HepG2 (cell line): ENCODE measurements around the gene TRPV2. TPM values are rescaled to one million over a fixed set of nuclear protein-coding genes. Genes with fewer than 3 reads are reported as not detected.

Source experiments
- ATF7 ChIP-seq, 2 experiments: fragments of 450-650 bp in 1 of 2; sonication (generic) in 1 of 2; formaldehyde crosslinking in 1 of 2; IDR thresholded peaks; 2 replicates each; pipeline versions ENCODE4 v1.4.0 to v1.6.1; 2016 to 2020; ENCODE audit warnings: antibody characterized with exemption in 1 of 2, mild to moderate bottlenecking in 1 of 2, missing genetic modification reagents in 1 of 2
- CREM ChIP-seq, 2 experiments: sonication (generic) in 1 of 2; formaldehyde crosslinking in 1 of 2; IDR thresholded peaks; 2 replicates each; pipeline versions ENCODE4 v1.4.0 to v1.6.1; 2016 to 2020; ENCODE audit warnings: antibody characterized with exemption in 1 of 2, mild to moderate bottlenecking in 1 of 2, missing genetic modification reagents in 1 of 2
- HINFP ChIP-seq: sonication (generic); formaldehyde crosslinking; IDR thresholded peaks from 2 replicates; pipeline ENCODE4 v1.4.0; 2020; ENCODE audit warnings: low read depth, mild to moderate bottlenecking, missing genetic modification reagents
- HOXA7 ChIP-seq: sonication (generic); formaldehyde crosslinking; IDR thresholded peaks from 2 replicates; pipeline ENCODE4 v1.8.1; 2022; ENCODE audit warnings: mild to moderate bottlenecking, missing genetic modification reagents, moderate library complexity
- MNT ChIP-seq: fragments of 450-650 bp; IDR thresholded peaks from 2 replicates; pipeline ENCODE4 v1.6.1; 2016
- MTERF4 ChIP-seq: sonication (generic); formaldehyde crosslinking; IDR thresholded peaks from 2 replicates; pipeline ENCODE4 v1.8.0; 2023; ENCODE audit warnings: mild to moderate bottlenecking, missing genetic modification reagents
- RERE ChIP-seq: IDR thresholded peaks from 2 replicates; pipeline ENCODE4 v1.6.1; 2016; ENCODE audit warnings: low read depth, missing genetic modification reagents, missing compliant biosample characterization
- SIN3B ChIP-seq: fragments of 150-350 bp; IDR thresholded peaks from 2 replicates; pipeline ENCODE4 v1.6.1; 2014; ENCODE audit warnings: low read length
- SMARCC2 ChIP-seq: fragments of 450-650 bp; IDR thresholded peaks from 2 replicates; pipeline ENCODE4 v1.6.1; 2017; ENCODE audit warnings: antibody characterized with exemption, mild to moderate bottlenecking
- SMARCE1 ChIP-seq: fragments of 450-650 bp; IDR thresholded peaks from 2 replicates; pipeline ENCODE4 v1.6.1; 2017; ENCODE audit warnings: borderline replicate concordance
- SP140L ChIP-seq: sonication (generic); formaldehyde crosslinking; IDR thresholded peaks from 2 replicates; pipeline ENCODE4 v1.4.0; 2020; ENCODE audit warnings: missing genetic modification reagents, borderline replicate concordance
- SPEN ChIP-seq: sonication (generic); formaldehyde crosslinking; IDR thresholded peaks from 2 replicates; pipeline ENCODE4 v1.5.1; 2020; ENCODE audit warnings: low read depth, mild to moderate bottlenecking, missing genetic modification reagents
- TEF ChIP-seq: sonication (generic); formaldehyde crosslinking; IDR thresholded peaks from 2 replicates; pipeline ENCODE4 v1.5.0; 2020; ENCODE audit warnings: missing genetic modification reagents
- U2AF1 ChIP-seq: fragments of 200-400 bp; formaldehyde crosslinking; optimal IDR thresholded peaks from 2 replicates; pipeline ENCODE3; 2017; ENCODE audit warnings: mild to moderate bottlenecking, low read depth, low read length
- ZBTB14 ChIP-seq: sonication (generic); formaldehyde crosslinking; IDR thresholded peaks from 2 replicates; pipeline ENCODE4 v1.4.0; 2020; ENCODE audit warnings: missing genetic modification reagents
- ZFP90 ChIP-seq: sonication (generic); formaldehyde crosslinking; IDR thresholded peaks from 2 replicates; pipeline ENCODE4 v1.8.0; 2022; ENCODE audit warnings: missing genetic modification reagents, mild to moderate bottlenecking, inconsistent platforms, borderline replicate concordance
- ZNF557 ChIP-seq: sonication (generic); formaldehyde crosslinking; IDR thresholded peaks from 2 replicates; pipeline ENCODE4 v1.4.0; 2020; ENCODE audit warnings: missing genetic modification reagents
- polyA plus RNA-seq, 8 experiments: library from polyadenylated mRNA; depleted of rRNA in 3 of 8; stranded (reverse) in 7 of 8; unstranded in 1 of 8; fragments of >200 nt; fragmentation: Illumina TruSeq in 4 of 8; extraction: Trizol in 4 of 8; gene quantifications; 2 replicates each; pipeline versions ENCODE4 v1.2.1 to v1.2.3, GENCODE V29; 2011 to 2016; ENCODE audit warnings: low read depth in 4 of 8, missing spikeins in 1 of 8, mixed read lengths in 1 of 8; ENCODE audit not compliant: insufficient read depth in 1 of 8
- total RNA-seq, 5 experiments: library from RNA; depleted of rRNA; stranded (reverse); fragments of >200 nt; fragmentation: Illumina TruSeq; extraction: Trizol; gene quantifications; 2 replicates each; pipeline ENCODE4 v1.2.3, GENCODE V29; 2016; ENCODE audit warnings: low read depth in 1 of 5

TRPV2 gene
- total and polyA plus RNA-seq, 2 of the 13 experiments (the other 11 are each of a cell fraction or from before 2014, with no cell fraction given) = 13.6 to 21.3 TPM

GRCh38 chr17:16443511-16444257 lies 28.3 kb downstream of the TRPV2 start (continued):
- TF ChIP-seq HINFP (CRISPR knock-in tag) (no peak), MTERF4 (CRISPR knock-in tag) (no peak), ZNF557 (no peak), RERE (CRISPR knock-in tag) (no peak), SP140L (CRISPR knock-in tag) (no peak), U2AF1 (peak; percentile 3), SIN3B (no peak), ZFP90 (no peak), ATF7 (IDR thresholded peaks at IDR 0.05) (no peak), ATF7 (CRISPR knock-in tag; IDR thresholded peaks at IDR 0.05) (no peak), TEF (CRISPR knock-in tag) (no peak), SMARCE1 (no peak), CREM (IDR thresholded peaks at IDR 0.05) (no peak), CREM (CRISPR knock-in tag; IDR thresholded peaks at IDR 0.05) (no peak), SMARCC2 (no peak), ZBTB14 (no peak), HOXA7 (no peak), SPEN (CRISPR knock-in tag) (no peak), MNT (no peak)
